ENCODE measurements around the gene NANOS3. TPM values are rescaled to one million over a fixed set of nuclear protein-coding genes. Genes with fewer than 3 reads are reported as not detected.

The NANOS3 gene
- total and polyA plus RNA-seq, 10 of the 15 experiments (the other 5 are each of a cell fraction or from before 2014, with no cell fraction given), result 0.31 to 1.7 (median 0.81) TPM

GRCh38 chr19:13865571-13866462 is 11.1 kb upstream of the NANOS3 start (continued):
- no peak for TF ChIP-seq ELK1 (IDR thresholded peaks at IDR 0.05; ENCODE audit: low read depth, low read length)
- no peak for TF ChIP-seq BRCA1 (IDR thresholded peaks at IDR 0.05; ENCODE audit: low read depth, low read length)
- no peak for TF ChIP-seq MEF2A (IDR thresholded peaks at IDR 0.05; ENCODE audit: insufficient read depth, low read depth, low read length)
- TF ChIP-seq TARDBP (IDR thresholded peaks at IDR 0.05; ENCODE audit: borderline replicate concordance), result no peak
- no peak for TF ChIP-seq JUNB (IDR thresholded peaks at IDR 0.05)
- no peak for TF ChIP-seq STAT3 (IDR thresholded peaks at IDR 0.05; ENCODE audit: low read depth, low read length)
- no peak for TF ChIP-seq PKNOX1 (IDR thresholded peaks at IDR 0.05)
- TF ChIP-seq SMAD5 (IDR thresholded peaks at IDR 0.05; ENCODE audit: low read depth), result no peak
- peak; percentile 8 for TF ChIP-seq SUZ12 (IDR thresholded peaks at IDR 0.05; ENCODE audit: unreplicated experiment)
- TF ChIP-seq BCLAF1 (IDR thresholded peaks at IDR 0.05), result no peak
- TF ChIP-seq CHD1 (IDR thresholded peaks at IDR 0.05; ENCODE audit: low read depth, low read length), result no peak
- TF ChIP-seq ZNF207 (IDR thresholded peaks at IDR 0.05; ENCODE audit: borderline replicate concordance), result no peak
- no peak for TF ChIP-seq ZNF622 (IDR thresholded peaks at IDR 0.05)
- no peak for TF ChIP-seq FOXM1 (IDR thresholded peaks at IDR 0.05; ENCODE audit: low read depth, low read length)
- peak; percentile 33; the same call in 1 of the 2 replicates for TF ChIP-seq IKZF1 (conservative IDR thresholded peaks at IDR 0.05)
- TF ChIP-seq, protein P1, sequence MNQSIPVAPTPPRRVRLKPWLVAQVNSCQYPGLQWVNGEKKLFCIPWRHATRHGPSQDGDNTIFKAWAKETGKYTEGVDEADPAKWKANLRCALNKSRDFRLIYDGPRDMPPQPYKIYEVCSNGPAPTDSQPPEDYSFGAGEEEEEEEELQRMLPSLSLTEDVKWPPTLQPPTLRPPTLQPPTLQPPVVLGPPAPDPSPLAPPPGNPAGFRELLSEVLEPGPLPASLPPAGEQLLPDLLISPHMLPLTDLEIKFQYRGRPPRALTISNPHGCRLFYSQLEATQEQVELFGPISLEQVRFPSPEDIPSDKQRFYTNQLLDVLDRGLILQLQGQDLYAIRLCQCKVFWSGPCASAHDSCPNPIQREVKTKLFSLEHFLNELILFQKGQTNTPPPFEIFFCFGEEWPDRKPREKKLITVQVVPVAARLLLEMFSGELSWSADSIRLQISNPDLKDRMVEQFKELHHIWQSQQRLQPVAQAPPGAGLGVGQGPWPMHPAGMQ (IDR thresholded peaks at IDR 0.05; ENCODE audit: borderline replicate concordance), result no peak
- TF ChIP-seq, protein P2, sequence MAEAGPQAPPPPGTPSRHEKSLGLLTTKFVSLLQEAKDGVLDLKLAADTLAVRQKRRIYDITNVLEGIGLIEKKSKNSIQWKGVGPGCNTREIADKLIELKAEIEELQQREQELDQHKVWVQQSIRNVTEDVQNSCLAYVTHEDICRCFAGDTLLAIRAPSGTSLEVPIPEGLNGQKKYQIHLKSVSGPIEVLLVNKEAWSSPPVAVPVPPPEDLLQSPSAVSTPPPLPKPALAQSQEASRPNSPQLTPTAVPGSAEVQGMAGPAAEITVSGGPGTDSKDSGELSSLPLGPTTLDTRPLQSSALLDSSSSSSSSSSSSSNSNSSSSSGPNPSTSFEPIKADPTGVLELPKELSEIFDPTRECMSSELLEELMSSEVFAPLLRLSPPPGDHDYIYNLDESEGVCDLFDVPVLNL (IDR thresholded peaks at IDR 0.05; ENCODE audit: low read depth, low read length), result no peak
- TF ChIP-seq IKZF2 (IDR thresholded peaks at IDR 0.05), result no peak
- no peak for TF ChIP-seq RB1 (IDR thresholded peaks at IDR 0.05; ENCODE audit: borderline replicate concordance)
